Loucy (cell line): ENCODE data around the gene ADAMTS10.
"Not testable (repeated sequence)": the region's sequence is repeated elsewhere in the genome, so short reads cannot be mapped to it uniquely, and the experiment has no call there.

Source experiments
- CTCF ChIP-seq: fragments of 200-600 bp; sonication (generic); conservative IDR thresholded peaks from 2 replicates; pipeline ENCODE4 v1.5.1; 2014; ENCODE audit warnings: mild to moderate bottlenecking, antibody characterized with exemption, low read length
- EZH2phosphoT487 ChIP-seq: fragments of 200-600 bp; IDR thresholded peaks from 2 replicates; pipeline ENCODE4 v1.6.1; 2018; ENCODE audit warnings: antibody characterized with exemption, mild to moderate bottlenecking, moderate library complexity, borderline replicate concordance

- TF ChIP-seq CTCF, EZH2phosphoT487: not testable (repeated sequence)
Measured at GRCh38 chr19:8564866-8565265, 45.6 kb downstream of the ADAMTS10 start.
